GM21717 (cell line): ENCODE measurements around the gene NDUFA12.
"Not testable (repeated sequence)": the region's sequence is repeated elsewhere in the genome, so short reads cannot be mapped to it uniquely, and the experiment has no call there.

Experiments
- ATAC-seq: cut with Tn5 transposase; IDR thresholded peaks from one replicate; pipeline ENCODE4 v1.9.1; 2021; ENCODE audit warnings: mild to moderate bottlenecking, moderate library complexity; ENCODE audit not compliant: unreplicated experiment

The NDUFA12 gene

DNA sequence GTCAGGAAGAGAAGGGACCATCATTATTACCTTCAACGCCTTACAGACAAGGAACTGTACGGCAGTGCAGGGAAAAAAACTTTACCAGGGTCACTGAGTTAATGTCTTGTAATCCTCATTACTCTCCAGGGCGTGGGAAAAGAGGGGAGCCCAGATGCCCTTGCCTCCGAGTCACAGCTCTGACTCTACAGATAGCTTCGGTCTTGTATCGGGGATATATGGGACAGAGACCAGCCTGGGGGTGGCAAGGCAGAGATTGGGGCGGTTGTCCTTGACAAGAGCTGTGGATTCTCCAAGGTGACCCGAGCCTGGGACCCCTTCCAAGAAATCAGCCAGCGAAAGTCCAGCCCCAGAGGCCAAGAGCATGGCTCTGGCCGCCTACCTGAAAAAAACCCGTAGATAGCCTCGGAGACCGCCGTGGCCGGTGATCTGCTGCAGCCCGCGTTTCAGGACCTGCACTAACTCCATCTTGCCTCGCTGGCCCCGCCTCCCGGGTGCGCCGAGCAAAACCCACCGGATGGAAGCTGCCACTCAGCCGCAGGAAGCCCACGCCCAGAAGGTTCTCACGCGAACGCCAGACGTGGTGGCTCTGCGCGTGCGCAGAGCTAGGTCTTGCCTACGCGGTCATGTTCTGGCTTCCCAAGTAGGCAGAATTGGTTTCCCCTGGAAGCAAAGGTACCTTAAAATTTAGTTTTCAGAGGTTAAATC is at the start of gene NDUFA12:
NDUFA12 (minus strand) TSS at position 485 of the 708 bp plus-strand sequence; CDS start at position 468, 17 bp downstream.
- ATAC-seq, result peak; percentile 97

DNA sequence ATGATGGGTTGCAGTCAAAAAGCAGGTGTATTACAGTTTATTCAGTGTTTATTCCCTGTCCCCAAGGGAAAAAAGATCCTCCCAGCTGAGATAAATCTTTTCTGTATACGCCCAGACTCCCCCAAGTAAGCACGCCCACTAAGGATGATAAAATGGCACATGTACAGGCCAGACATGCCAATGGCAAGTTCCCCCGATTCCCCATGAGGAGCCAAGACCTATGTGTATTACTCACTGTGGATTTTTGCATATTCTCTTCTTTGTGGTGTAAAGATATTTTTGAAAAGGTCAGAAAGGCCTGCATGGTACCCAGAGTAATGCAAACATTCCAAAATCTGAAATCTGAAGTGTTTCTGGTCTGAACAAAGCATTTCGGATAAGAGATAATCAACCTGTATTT is 47.7 kb upstream of the NDUFA12 start:
- no peak for ATAC-seq

DNA sequence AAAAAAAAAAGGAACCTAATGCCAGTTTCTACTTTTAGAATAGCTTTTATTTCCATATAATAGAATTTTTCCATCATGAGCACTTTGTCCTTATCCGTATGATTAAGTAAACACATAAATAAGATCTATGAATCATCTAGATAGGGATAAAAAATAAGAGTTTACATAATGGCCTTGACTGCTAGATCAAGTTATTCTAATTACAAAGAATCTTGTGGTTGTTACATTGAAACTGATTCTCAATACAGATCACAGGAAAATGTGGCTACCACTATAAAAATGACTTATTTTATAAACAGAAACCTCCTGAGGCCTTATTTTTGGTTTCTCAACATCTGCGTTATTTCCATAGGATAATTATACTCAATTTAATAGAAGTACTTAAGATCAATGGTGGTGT is 34.4 kb upstream of the NDUFA12 start:
- no peak for ATAC-seq

DNA sequence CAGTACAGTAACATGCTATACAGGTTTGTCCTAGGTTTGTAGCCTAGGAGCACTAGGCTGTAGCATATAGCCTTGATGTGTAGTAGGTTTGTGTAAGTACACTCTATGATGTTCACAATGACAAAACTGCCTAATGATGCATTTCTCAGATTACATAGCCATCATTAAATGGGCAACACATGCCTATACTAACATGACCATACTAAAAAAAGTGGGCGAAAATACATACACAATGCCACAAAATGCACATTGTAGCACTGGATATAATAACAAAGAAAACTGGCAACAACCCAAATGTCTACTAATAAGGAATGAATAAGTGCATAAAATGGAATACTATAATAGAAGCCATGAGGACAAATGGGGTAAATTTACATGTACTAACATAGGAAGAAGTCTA is 31.3 kb upstream of the NDUFA12 start:
- no peak for ATAC-seq

DNA sequence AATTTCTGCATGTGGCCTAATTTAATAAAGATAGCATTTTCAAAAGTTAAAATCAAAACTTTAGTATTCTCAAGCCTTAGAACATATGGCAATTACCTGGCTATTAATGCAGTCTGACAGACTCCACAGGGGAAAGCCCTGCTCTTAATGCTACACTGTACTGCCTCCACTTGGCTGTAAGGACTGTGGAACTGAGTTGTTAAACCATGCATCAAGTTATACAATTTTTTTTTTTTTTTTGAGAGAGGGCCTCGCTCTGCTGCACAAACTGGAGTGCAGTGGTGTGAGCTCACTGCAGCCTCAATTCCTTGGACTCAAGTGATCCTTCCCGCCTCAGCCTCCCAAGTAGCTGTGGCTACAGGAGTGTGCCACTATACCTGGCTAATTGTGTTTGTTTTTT is 19.0 kb upstream of the NDUFA12 start:
- no peak for ATAC-seq

DNA sequence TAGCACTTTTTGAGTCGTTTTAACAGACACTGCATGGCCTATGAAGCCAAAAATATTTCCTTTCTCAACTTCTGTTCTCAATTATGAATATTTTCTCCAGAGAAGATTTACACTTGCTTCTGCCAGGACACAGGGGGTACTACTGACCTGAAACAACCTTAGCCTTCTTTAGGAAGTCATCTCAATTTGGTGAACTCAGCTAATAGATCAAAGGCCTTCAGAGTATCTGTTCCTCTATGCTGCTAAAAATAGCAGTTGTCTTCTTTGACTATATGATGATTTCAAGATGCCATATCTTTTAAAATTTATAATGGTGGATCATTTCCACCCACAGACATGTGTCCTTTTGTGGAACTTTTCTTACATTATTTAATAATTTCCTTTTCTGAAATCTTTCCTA is 14.0 kb upstream of the NDUFA12 start:
- ATAC-seq, result no peak

DNA sequence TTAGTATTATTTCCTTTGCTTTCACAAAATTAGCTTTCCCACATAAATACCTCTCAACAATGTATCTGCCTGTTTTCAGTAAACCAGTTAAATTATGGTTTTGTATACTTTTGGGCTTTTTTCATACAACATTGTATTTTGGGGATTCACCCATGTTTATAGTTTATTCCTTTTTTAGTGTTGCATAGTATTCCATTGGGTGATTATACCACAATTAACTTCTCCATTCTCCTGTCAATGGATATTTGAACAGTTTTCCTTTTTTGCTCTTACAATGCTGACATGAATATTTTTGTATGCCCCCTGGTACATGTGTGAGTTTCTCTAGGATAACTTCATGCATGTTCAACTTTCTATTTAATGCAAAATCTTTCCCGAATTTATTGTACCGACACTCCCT is 12.6 kb upstream of the NDUFA12 start:
- ATAC-seq, result no peak

DNA sequence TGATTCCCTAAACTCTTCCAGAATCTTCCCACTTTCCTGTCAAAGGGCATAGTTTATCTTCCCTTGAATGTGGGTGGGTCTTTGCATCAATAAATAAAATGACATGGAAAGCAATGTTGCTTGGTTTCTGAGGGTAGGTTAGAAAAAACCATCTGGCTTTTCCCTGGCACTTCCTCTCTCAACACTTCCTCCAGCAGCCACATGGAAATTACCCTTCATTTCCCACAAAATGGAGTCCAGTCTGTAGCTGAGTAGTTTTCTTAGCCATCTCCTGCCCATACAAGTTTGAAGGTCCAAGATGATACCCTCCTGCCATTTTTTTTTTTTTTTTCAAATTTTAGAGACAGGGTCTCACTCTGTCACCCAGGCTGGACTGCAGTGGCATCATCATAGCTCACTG is 11.1 kb upstream of the NDUFA12 start:
- no peak for ATAC-seq

DNA sequence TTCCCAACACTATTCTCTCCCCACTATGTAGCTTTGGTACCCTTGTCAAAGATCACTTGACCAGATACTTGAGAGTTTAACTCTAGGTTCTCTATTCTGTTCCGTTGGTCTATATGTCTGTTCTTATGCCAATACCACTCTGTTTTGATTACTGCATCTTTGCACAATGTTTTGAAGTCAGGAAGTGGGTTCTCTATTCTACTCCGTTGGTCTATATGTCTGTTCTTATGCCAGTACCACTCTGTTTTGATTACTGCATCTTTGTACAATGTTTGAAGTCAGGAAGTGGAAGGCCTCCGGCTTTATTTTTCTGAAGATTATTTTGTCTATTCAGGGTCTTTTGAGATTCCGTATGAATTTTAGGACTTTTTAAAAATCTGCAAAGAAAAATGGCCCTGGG is 2.7 kb upstream of the NDUFA12 start:
- no peak for ATAC-seq

DNA sequence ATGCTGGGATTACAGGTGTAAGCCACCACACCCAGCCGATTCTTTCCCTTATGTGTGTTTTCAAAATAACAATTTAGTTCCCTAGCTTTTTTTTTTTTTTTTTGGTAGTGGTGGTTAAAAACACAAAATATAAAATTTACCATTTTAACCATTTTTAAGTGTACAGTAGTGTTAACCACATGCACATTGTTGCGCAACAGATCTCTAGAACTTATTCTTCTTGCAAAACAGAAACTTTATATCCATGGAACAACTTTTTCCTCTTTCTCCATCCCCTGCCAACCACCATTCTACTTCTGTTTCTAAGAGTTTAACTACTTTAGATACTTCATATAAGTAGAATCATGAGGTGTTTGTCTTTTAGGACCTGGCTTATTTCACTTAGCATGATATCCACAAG is 1.1 kb upstream of the NDUFA12 start:
- no peak for ATAC-seq

DNA sequence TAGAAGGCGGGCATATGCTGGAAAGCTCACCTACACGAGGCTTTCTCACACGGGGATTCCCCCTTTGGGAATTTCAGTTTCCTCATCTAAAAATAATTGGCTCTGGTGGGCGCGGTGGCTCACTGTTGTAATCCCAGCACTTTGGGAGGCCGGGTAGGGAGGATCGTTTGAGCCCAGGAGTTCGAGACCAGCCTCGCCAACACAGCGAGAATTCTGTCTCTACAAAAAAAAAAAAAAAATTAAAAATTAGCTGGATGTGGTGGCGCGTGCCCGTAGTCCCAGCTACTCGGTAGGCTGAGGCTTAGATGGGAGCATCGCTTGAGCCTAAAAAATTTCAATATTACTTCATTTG is 400 bp upstream of the NDUFA12 start:
- peak; percentile 3 for ATAC-seq

DNA sequence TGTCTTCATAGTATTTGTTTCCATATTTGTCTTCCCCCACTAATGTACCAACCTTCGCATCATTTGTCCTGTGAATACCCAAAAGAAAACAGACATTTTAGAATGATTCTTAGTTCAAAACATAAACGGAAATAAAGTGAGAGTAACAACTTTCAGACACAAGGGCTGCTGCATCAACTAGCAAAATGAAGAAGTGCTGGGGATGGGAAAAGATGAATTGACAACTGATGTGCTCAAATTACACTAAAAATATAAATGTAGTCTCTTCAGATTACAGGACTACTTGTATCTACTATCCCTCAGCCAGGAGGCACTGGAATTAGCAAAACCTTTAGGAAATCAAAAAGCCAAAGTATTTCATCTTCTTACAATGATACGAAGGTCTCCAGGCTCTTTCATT is 743 bp downstream of the NDUFA12 start:
- no peak for ATAC-seq

DNA sequence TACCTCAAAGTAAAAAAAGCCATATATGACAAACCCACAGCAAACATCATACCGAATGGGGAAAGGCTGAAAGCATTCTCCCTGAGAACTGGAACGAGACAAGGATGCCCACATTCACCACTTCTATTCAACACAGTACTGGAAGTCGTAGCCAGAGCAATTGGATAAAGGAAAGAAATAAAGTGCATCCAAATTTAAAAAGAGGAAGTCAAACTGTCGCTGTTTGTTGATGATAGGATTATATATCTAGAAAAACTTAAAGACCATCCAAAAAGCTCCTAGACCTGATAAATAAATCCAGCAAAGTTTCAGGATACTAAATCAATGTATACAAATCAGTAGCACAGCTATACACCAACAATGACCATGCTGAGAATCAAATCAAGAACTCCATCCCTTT is 5.2 kb downstream of the NDUFA12 start:
- ATAC-seq, result no peak

DNA sequence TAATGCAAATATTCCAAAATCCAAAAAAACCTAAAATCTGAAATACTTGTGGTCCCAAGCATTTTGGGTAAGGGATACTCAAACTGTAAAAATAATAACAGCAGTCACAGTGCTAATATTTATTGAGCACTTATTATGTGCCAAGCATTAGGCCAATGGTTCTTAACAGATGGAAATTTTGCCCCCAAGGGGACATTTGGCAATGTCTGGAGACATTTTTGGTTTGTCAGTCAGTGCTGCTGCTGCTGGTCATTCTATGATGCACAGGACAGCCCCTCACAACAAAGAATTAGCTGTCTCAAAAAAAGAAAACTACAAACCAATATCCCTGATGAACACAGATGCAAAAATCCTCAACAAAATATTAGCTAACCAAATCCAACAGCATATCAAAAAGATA is 5.8 kb downstream of the NDUFA12 start:
- no peak for ATAC-seq

DNA sequence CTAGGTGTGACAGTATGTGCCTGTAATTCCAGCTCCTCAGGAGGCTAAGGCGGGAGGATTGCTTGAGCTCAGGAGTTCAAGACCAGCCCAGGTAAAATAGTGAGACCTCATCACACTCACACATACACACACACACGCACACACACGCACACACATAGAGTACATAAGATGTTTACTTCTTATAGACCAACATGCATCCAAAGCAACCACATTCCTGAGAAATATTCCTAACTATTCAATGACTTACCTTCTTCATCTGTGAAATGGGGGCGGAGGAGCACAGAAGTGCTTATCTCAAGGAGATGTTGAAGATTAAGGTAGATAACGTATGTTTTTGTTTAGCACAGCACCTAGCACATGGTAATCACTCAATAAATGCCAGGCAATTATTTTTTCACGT is 6.4 kb downstream of the NDUFA12 start:
- no peak for ATAC-seq

DNA sequence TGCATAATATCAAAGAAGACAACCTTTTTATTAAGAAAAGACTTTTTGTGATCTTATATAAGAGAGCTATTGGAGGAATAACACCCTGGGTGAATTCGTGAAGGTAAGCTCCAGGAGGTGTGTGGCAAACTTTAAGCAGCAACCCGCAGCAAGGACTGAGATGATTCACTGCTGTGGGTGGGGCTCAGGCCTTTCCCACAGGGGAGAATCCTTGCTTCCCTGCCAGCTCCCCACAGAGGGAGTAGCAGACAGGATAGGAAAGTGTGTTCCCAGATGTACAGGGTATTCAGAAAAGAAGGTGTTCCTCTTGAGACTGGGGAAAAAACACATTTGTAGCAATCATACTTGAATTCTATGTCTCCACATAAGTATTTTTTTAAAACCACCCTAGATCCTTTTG is 9.2 kb downstream of the NDUFA12 start:
- ATAC-seq, result no peak

DNA sequence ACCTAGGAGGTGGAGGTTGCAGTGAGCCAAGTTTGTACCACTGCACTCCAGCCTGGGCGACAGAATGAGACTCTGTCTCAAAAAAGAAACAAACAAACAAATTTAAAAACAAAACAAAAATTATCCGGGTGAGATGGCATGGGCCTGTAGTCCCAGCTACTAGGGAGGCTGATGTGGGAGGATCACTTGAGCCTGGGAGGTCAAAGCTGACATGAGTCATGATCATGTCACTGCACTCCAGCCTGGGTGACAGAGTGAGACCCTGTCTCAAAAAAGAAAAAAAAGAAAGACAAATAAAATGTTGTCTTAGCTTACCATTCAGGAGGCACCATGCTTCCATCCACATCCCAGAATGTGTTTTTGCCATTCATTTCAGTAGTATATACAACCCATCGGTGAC is 9.6 kb downstream of the NDUFA12 start:
- ATAC-seq, result not testable (repeated sequence)

DNA sequence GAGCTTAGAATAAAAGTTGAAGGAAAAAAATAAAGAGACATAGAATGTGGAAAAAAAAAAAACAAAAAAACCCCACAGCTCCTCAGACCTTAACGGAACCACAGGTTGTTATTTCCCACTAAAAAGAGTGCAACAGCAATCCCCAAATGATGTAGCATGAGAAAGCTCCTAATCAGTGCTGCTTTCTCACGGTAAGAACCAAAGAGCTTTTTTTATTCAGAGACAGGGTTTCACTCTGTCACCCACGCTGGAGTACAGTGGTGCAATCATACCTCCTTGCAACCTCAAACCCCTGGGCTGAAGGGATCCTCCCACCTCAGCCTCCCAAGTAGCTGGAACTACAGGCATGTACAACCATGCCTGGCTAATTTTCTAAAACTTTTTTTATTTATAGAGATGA is 13.3 kb downstream of the NDUFA12 start:
- no peak for ATAC-seq

DNA sequence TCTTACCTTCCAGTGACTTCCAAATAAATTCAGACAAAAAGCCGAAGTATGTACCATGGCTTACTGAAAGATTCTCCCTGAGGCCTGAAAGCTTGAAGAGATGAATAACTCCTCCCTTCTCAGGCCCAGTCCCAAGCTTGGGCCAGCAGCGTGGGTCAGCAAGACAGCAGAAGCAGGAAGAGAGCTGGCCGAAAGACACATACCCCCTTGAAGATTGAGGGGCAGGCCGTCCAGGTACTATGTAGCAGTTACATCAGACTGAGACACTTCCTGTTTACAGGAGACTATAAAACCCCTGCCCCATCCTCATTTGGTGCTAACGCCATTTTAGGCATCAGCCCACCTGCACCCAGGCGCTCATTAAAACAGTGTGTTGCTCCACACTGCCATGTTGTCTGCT is 15.0 kb downstream of the NDUFA12 start:
- no peak for ATAC-seq

DNA sequence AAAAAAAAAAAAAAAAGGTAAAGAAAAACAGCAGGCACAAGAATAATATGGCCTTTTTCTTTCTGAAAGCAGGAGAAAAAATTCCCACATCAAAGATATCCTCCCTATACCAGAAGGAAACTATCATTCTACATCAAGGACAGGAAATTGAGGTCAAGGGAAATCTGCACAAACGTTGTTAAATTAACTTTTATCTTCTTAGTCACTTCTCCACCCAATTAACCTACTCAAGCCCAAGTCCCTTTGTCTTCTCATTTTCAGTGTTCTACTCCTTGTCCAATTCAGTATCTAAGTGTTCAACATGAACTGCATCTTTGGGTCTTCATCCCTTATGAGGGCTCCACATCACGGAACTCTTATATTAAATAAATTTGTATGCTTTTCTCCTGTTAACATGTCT is 15.7 kb downstream of the NDUFA12 start:
- no peak for ATAC-seq

DNA sequence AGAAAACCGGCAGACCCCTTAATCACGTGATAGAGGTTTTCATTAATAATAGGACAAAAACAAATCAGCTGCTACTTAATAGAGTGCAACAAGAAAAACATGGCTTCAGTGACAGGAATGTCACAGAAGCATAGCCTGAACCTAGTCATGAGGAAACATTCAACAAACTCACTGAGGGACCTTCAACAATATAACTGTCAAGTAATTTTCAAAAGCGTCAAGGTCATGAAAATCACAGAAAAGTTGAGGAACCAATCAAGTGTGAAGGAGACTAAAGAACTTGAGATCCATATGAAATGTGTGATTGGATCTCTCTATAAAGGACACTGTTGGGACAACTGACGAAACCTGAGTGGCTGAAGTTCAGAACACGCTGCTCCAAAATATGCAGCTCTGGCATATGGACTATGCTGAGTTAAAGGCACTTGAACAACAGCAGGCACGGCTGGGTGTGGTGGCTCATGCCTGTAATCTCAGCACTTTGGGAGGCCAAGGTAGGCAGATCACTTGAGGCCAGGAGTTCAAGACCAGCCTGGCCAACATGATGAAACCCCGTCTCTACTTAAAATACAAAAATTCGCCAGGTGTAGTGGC is 16.3 kb downstream of the NDUFA12 start:
- no peak for ATAC-seq

DNA sequence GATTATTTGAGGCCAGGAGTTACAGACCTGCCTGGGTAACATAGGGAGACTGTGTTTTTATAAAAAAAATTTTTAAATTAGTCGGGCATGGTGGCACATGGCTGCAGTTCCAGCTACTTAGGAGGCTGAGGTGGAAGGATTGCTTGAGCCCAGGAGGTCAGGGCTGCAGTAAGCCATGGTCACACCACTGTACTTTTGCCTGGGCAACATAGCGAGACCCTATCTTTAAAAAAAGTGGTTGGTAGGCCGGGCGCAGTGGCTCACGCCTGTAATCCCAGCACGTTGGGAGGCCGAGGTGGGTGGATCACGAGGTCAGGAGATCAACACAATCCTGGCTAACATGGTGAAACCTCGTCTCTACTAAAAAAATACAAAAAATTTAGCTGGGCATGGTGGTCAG is 18.4 kb downstream of the NDUFA12 start:
- not testable (repeated sequence) for ATAC-seq

DNA sequence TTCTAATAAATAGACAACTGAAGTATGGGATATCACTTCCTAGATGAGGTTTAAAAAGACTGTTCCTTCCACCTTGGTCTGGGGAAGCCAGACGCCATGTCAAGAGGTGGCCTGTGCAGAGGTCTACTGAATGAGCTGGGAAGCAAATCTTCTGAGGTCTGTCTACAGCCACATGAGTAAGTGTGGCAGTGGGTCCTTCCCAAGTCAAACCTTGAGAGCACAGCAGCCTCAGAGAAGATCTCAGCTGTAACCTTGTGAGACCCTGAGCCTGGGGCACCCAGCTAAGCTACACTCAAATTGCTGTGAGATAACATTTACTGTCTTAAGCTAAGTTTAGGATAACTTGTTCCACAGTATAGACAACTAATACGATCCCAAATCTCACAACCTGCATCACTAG is 20.2 kb downstream of the NDUFA12 start:
- no peak for ATAC-seq
